PC-9 (cell line): ENCODE data around the gene CHST11.

Experiments used
- CTCF ChIP-seq: fragments of 200-600 bp; sonication (generic); conservative IDR thresholded peaks from 2 replicates; pipeline ENCODE4 v1.6.1; 2017; ENCODE audit warnings: mixed run types, antibody characterized with exemption, mild to moderate bottlenecking, moderate library complexity
- EZH2 ChIP-seq: fragments of 200-600 bp; sonication (generic); IDR thresholded peaks from 2 replicates; pipeline ENCODE4 v1.8.0; 2017; ENCODE audit warnings: antibody characterized with exemption, low read depth

GRCh38 chr12:104413330-104413729 lies 43.4 kb upstream of the CHST11 start:
- TF ChIP-seq CTCF (no peak), EZH2 (no peak)
